K562 (cell line): ENCODE measurements around the gene HSPA1B. TPM values are rescaled to one million over a fixed set of nuclear protein-coding genes. Genes with fewer than 3 reads are reported as not detected.
A peak's percentile ranks its signal among the peaks of the same experiment; 100 is the strongest.

Experiments
- ATF2 ChIP-seq: sonication (generic); formaldehyde crosslinking; IDR thresholded peaks from 2 replicates; pipeline ENCODE4 v1.8.1; 2022; ENCODE audit warnings: missing genetic modification reagents
- ESRRB ChIP-seq: fragments of 250-450 bp; sonication (Bioruptor Pico); IDR thresholded peaks from 2 replicates; pipeline ENCODE4 v1.5.0; 2020; ENCODE audit warnings: mild to moderate bottlenecking, moderate library complexity, borderline replicate concordance
- ETV6 ChIP-seq, 3 experiments: fragments of 150-350 bp in 1 of 3; sonication (generic) in 1 of 3; formaldehyde crosslinking in 1 of 3; IDR thresholded peaks; 2 replicates each; pipeline versions ENCODE4 v1.6.1 to v1.8.0; 2014 to 2022; ENCODE audit warnings: borderline replicate concordance in 2 of 3, low read depth in 2 of 3, antibody characterized with exemption in 1 of 3, low read length in 1 of 3, mild to moderate bottlenecking in 1 of 3, missing genetic modification reagents in 1 of 3
- IRF2 ChIP-seq: sonication (generic); formaldehyde crosslinking; IDR thresholded peaks from 2 replicates; pipeline ENCODE4 v1.8.1; 2022; ENCODE audit warnings: mild to moderate bottlenecking, missing genetic modification reagents
- KAT7 ChIP-seq: sonication (generic); formaldehyde crosslinking; IDR thresholded peaks from 2 replicates; pipeline ENCODE4 v1.8.0; 2022; ENCODE audit warnings: missing genetic modification reagents, mild to moderate bottlenecking, borderline replicate concordance
- NELFE ChIP-seq: IDR thresholded peaks from 2 replicates; pipeline ENCODE4 v1.6.1; 2011; ENCODE audit warnings: mild to moderate bottlenecking; ENCODE audit not compliant: insufficient read depth, insufficient read length
- NFIX ChIP-seq: fragments of 250-450 bp; sonication (Bioruptor Pico); IDR thresholded peaks from 2 replicates; pipeline ENCODE4 v1.4.0; 2020; ENCODE audit warnings: low read depth, mild to moderate bottlenecking, moderate library complexity
- SMARCA5 ChIP-seq: fragments of 450-650 bp; IDR thresholded peaks from 2 replicates; pipeline ENCODE4 v1.6.1; 2016
- THAP7 ChIP-seq: fragments of 250-450 bp; sonication (Bioruptor Pico); IDR thresholded peaks from 2 replicates; pipeline ENCODE4 v1.5.0; 2021
- ZNF212 ChIP-seq: fragments of 450-650 bp; formaldehyde crosslinking; IDR thresholded peaks from 2 replicates; pipeline ENCODE4 v1.4.0; 2020; ENCODE audit warnings: mild to moderate bottlenecking
- polyA plus RNA-seq, 8 experiments: library from polyadenylated mRNA; depleted of rRNA in 4 of 8; stranded (reverse) in 5 of 8; unstranded in 3 of 8; fragments of >200 nt; fragmentation: Nextera tagmentation in 2 of 8; fragmentation: Illumina TruSeq in 1 of 8; extraction: Ambion mirVana in 2 of 8; extraction: Trizol in 1 of 8; gene quantifications; 2 replicates each; pipeline versions ENCODE4 v1.2.1 to v1.2.3, GENCODE V29; 2011 to 2014; ENCODE audit warnings: inconsistent platforms in 1 of 8, missing spikeins in 1 of 8
- total RNA-seq, 7 experiments: library from RNA; depleted of rRNA in 6 of 7; stranded (reverse); fragments of >200 nt in 6 of 7; fragmentation: Illumina TruSeq in 2 of 7; extraction: Trizol in 2 of 7; gene quantifications; 2 replicates each; pipeline versions ENCODE4 v1.2.1 to v1.2.3, GENCODE V29; 2011 to 2021; ENCODE audit warnings: low replicate concordance in 1 of 7
- TF ChIP-seq, protein P1 (sequence below): fragments of 250-450 bp; sonication (Bioruptor Pico); IDR thresholded peaks from 2 replicates; pipeline ENCODE4 v1.8.0; 2021; ENCODE audit warnings: moderate library complexity, mild to moderate bottlenecking, inconsistent platforms
- TF ChIP-seq, protein P2 (sequence below): sonication (generic); formaldehyde crosslinking; IDR thresholded peaks from 2 replicates; pipeline ENCODE4 v1.8.1; 2023; ENCODE audit warnings: mild to moderate bottlenecking, missing genetic modification reagents
- TF ChIP-seq, protein P3 (sequence below): sonication (generic); formaldehyde crosslinking; IDR thresholded peaks from 2 replicates; pipeline ENCODE4 v1.8.0; 2022; ENCODE audit warnings: mild to moderate bottlenecking, low read depth, missing genetic modification reagents
- TF ChIP-seq, protein P4 (sequence below): fragments of 200-800 bp; sonication (Bioruptor generic); IDR thresholded peaks from 2 replicates; pipeline ENCODE4 v1.6.1; 2016; ENCODE audit warnings: missing genetic modification characterization, missing compliant biosample characterization

HSPA1B gene
- total and polyA plus RNA-seq, 9 of the 15 experiments (the other 6 are each of a cell fraction or from before 2014, with no cell fraction given): 0.27 to 227 (median 51.2) TPM

DNA sequence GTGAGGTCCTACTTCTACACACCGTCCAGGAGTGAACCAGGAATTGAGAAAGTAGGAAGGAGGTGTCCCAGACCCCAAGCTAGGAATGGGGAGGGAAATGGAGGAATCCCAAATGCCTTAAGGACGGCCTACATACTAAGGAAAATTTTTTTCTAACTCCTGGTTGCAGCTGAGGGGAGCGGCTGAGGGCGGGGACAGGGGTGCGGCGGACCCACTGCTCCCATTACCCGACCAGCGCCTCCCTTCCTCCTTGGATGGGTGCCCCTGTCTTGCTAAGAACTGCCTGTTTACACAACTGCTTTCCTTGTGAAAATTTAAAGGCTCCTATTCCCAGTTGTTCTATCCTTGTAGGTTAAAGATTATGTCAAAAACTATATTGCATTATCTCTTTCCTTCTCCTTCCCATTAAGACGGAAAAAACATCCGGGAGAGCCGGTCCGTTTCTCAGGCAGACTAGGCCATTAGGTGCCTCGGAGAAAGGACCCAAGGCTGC lies 699 bp upstream of the HSPA1B start (continued):
- TF ChIP-seq, protein P1, sequence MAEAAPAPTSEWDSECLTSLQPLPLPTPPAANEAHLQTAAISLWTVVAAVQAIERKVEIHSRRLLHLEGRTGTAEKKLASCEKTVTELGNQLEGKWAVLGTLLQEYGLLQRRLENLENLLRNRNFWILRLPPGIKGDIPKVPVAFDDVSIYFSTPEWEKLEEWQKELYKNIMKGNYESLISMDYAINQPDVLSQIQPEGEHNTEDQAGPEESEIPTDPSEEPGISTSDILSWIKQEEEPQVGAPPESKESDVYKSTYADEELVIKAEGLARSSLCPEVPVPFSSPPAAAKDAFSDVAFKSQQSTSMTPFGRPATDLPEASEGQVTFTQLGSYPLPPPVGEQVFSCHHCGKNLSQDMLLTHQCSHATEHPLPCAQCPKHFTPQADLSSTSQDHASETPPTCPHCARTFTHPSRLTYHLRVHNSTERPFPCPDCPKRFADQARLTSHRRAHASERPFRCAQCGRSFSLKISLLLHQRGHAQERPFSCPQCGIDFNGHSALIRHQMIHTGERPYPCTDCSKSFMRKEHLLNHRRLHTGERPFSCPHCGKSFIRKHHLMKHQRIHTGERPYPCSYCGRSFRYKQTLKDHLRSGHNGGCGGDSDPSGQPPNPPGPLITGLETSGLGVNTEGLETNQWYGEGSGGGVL: no peak
- TF ChIP-seq NELFE: no peak
- no peak for TF ChIP-seq NFIX (CRISPR knock-in tag)
- TF ChIP-seq, protein P2, sequence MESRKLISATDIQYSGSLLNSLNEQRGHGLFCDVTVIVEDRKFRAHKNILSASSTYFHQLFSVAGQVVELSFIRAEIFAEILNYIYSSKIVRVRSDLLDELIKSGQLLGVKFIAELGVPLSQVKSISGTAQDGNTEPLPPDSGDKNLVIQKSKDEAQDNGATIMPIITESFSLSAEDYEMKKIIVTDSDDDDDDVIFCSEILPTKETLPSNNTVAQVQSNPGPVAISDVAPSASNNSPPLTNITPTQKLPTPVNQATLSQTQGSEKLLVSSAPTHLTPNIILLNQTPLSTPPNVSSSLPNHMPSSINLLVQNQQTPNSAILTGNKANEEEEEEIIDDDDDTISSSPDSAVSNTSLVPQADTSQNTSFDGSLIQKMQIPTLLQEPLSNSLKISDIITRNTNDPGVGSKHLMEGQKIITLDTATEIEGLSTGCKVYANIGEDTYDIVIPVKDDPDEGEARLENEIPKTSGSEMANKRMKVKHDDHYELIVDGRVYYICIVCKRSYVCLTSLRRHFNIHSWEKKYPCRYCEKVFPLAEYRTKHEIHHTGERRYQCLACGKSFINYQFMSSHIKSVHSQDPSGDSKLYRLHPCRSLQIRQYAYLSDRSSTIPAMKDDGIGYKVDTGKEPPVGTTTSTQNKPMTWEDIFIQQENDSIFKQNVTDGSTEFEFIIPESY (CRISPR knock-in tag): no peak; the same call in 1 of the 2 replicates
- no peak for TF ChIP-seq ATF2
- no peak for TF ChIP-seq IRF2 (CRISPR knock-in tag)
- no peak for TF ChIP-seq KAT7
- no peak for TF ChIP-seq SMARCA5
- no peak for TF ChIP-seq ETV6 (IDR thresholded peaks at IDR 0.05; ENCODE audit: borderline replicate concordance in 1 of 2, low read depth in 2 of 2, low read length in 1 of 2)
- TF ChIP-seq ETV6 (CRISPR knock-in tag; IDR thresholded peaks at IDR 0.05; ENCODE audit: borderline replicate concordance): no peak
- TF ChIP-seq, protein P3, sequence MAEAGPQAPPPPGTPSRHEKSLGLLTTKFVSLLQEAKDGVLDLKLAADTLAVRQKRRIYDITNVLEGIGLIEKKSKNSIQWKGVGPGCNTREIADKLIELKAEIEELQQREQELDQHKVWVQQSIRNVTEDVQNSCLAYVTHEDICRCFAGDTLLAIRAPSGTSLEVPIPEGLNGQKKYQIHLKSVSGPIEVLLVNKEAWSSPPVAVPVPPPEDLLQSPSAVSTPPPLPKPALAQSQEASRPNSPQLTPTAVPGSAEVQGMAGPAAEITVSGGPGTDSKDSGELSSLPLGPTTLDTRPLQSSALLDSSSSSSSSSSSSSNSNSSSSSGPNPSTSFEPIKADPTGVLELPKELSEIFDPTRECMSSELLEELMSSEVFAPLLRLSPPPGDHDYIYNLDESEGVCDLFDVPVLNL: no peak
- no peak for TF ChIP-seq ESRRB (CRISPR knock-in tag)
- TF ChIP-seq ZNF212: peak; percentile 82; the same call in 1 of the 2 replicates
- peak; percentile 46; the same call in 1 of the 2 replicates for TF ChIP-seq THAP7 (CRISPR knock-in tag)
- TF ChIP-seq, protein P4, sequence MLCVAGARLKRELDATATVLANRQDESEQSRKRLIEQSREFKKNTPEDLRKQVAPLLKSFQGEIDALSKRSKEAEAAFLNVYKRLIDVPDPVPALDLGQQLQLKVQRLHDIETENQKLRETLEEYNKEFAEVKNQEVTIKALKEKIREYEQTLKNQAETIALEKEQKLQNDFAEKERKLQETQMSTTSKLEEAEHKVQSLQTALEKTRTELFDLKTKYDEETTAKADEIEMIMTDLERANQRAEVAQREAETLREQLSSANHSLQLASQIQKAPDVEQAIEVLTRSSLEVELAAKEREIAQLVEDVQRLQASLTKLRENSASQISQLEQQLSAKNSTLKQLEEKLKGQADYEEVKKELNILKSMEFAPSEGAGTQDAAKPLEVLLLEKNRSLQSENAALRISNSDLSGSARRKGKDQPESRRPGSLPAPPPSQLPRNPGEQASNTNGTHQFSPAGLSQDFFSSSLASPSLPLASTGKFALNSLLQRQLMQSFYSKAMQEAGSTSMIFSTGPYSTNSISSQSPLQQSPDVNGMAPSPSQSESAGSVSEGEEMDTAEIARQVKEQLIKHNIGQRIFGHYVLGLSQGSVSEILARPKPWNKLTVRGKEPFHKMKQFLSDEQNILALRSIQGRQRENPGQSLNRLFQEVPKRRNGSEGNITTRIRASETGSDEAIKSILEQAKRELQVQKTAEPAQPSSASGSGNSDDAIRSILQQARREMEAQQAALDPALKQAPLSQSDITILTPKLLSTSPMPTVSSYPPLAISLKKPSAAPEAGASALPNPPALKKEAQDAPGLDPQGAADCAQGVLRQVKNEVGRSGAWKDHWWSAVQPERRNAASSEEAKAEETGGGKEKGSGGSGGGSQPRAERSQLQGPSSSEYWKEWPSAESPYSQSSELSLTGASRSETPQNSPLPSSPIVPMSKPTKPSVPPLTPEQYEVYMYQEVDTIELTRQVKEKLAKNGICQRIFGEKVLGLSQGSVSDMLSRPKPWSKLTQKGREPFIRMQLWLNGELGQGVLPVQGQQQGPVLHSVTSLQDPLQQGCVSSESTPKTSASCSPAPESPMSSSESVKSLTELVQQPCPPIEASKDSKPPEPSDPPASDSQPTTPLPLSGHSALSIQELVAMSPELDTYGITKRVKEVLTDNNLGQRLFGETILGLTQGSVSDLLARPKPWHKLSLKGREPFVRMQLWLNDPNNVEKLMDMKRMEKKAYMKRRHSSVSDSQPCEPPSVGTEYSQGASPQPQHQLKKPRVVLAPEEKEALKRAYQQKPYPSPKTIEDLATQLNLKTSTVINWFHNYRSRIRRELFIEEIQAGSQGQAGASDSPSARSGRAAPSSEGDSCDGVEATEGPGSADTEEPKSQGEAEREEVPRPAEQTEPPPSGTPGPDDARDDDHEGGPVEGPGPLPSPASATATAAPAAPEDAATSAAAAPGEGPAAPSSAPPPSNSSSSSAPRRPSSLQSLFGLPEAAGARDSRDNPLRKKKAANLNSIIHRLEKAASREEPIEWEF (CRISPR knock-in tag): no peak
